Stimulated activated CD4-positive, alpha-beta T cell treated with anti-CD3 and anti-CD28 coated beads, Interleukin-12 subunit alpha, Interleukin-12 subunit beta, amount 100 ng/mL, for 48 hours (primary cell): ENCODE results near the gene SH3RF1.

Experiments used
- DNase-seq, 3 donors: peaks; one replicate each; pipeline ENCODE4 v3.0.0-alpha.2; 2020; ENCODE audit warnings: low read depth in 2 of 3, low spot score in 1 of 3

Gene SH3RF1

DNA sequence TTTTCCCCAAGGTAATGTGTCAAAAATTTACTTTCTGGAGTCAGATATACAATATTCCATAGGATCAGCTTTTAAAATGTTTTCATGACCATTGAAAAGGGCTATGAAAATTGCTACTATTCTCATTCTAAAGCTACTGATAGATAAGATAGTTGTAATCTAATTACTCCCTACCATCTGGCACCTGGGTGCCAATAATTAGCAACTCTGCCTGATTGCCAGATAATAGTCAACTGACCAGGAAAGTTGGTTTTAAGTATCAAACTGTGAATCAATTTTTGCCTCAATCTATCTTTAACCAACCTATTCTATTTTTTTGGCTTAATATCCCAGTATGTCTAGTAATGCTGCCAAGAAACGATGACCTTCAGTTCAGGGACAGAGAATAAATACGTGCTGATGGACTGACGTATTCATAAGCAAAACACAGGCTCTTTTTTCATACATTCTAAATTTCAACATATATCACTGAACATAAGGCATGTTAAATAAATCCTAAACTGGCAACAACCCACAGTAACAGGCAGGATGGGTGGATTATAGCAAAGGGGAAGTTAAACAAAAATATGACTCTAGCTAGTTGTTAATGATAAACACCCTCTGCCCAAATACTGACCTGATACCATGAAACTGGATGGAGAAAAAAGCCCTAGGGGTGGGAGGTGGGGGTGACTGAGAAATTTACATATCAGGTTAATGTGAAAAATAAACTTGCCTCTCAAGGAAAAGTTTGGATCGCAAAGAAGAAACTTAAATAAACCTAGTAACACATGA, 18.2 kb downstream of the SH3RF1 start:
- DNase-seq: no peak

DNA sequence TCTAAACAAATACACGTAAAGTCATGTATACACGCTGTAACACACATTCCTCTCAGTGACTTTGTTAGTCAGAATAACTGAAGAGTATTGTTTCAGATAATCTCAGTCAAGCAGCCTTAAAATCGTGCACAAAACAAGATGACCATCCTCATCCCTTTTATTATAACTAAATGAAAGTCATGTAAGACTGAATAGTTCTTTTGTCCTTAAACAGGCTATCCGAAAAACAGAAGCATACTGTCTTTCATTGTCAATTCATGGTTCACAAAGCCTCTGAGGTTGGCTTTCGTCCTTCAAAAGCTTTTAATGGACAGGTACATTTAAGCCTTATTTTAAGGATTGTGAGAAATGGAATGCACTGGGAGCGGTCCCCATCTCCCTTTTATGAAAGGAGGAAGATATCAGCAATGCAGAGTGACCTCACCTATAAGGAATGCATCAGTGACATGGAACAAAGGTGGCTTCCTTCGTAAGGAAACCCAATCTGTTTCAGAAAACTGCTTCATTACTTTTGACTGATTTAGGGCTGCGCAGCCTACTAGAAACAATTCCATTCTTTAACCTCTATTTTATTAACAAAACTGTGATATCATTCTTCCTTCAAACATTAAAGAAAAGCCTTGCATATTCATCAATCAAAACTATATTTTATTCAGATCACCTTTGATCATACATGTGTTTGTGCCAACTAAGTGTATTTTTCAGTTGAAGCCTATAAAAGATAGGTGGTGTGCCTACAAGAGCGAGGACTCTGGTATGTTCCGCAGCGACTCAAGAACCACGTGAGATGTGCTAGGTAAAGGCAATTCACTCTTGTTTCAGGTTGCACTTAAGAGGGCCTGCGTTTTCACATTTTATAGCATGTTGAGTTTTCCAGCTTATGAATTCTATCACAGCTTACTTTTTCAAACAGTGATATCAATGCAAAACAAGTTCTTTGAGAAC, 19.2 kb downstream of the SH3RF1 start:
- no peak for DNase-seq

GRCh38 chr4:169250796-169251195, 20.0 kb downstream of the SH3RF1 start:
- DNase-seq: no peak

GRCh38 chr4:169249999-169250398, 20.8 kb downstream of the SH3RF1 start:
- DNase-seq: no peak

DNA sequence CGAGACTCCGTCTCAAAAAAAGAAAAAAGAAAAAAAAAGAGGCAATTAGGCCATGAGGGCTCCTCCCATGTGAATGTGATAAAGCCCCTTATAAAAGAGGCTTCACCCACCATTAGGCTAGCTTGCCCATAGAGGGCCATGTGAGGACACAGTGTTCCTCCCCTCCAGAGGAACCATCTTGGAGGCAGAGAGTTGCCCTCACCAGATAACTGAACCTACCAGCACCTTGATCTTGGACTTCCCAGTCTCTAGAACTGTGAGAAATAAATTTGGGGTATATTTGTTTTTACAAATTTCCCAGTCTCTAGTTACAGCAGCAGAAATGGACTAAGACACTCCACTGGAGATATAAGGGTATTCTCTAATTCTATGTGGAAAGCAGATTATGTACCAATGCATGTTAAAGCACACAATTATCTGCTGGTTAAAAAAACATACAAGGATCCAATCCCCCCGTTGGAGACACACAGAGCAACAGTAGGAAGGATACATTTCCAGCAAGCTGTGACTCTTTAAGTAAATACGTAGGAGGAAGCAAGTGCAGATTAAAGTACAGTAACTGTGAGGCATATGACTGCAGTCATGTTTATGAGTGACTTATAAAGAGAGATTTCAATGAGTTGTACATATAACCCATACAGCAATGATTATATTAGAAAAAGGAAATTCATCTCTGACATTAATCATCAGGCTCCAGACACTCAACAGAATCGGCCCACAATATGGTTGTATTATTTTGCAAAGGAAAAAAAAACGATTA, 21.4 kb downstream of the SH3RF1 start:
- DNase-seq: no peak

DNA sequence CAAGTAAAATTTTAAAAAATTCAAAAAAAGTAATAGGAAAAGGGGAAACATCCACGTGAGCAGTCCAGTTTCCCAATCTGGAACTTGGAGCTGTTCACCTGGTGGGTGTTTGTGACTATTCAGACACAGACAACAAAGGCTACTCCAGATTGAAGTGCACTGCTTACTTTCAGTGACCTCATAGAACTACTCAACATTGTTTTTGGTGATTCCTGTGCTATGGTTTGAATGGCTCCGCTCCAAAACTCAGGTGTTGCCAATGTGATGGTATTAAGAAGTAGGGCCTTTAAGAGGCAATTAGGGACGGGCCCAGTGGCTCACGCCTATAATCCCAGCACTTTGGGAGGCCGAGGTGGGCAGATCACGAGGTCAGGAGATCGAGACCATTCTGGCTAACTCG, 22.1 kb downstream of the SH3RF1 start:
- DNase-seq: no peak

DNA sequence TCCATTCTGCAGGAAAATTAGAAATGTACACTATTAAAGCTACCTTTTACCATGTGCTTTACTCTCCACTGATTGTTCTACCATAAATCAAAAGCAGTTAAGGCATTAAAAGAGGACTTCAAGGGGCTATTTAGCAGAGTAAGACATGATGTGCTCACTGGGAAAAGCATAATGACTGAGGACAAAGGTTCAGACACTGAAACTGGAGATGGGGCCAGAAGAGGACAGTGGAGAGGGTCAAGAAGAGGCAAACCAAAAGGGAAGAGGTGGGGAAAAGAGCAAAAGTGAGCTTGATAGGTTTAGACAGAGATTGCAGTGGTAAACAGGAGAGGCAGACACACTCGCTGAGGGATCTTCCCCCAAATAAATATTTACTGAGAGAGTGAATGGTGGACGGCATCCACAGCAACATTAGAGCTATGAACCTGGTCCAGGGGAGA, 23.8 kb downstream of the SH3RF1 start:
- no peak for DNase-seq

DNA sequence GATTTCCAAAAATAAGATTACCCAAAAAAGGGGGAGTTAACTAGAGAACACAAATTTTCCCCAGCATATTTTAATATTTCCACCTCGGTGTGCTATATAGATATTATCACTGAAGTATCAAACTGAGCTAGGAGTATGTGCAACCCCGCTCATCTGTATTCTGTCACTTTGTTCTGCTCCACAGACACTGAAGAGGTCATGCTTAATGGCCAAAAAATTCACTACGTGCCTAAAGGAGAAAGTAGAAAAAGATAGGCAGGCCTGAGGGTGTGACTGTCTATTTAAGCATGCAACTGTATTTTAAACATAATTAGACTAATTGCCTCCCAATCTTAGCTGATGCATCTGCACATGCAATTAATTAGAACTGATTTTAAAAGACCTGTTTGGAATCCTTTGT, 24.5 kb downstream of the SH3RF1 start:
- DNase-seq: no peak

- DNase-seq: no peak
These were observed 25.7 kb downstream of the SH3RF1 start for GRCh38 chr4:169245061-169245460.

GRCh38 chr4:169243825-169244609, 26.7 kb downstream of the SH3RF1 start:
- DNase-seq: no peak

DNA sequence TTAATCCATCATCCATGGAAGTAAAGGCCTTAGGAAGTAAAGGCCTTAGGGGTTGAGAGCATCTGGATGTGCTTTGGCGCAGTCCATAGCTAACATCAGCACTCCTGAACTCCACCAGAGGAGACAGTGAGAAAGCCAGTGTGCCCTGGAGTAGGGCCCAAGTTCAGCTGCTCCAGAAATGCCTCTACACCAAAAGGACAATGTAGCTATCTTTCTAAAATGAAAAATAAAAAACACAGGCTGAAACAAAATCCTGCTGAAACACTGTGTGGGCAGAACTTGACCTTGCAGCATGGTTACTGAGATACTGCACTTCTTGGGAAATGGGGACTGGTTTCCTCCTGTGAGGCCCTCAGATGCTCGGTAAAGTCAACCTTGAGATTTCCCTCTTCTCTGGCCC, 29.3 kb downstream of the SH3RF1 start:
- no peak for DNase-seq

GRCh38 chr4:169239221-169239905, 31.4 kb downstream of the SH3RF1 start:
- DNase-seq: no peak

DNA sequence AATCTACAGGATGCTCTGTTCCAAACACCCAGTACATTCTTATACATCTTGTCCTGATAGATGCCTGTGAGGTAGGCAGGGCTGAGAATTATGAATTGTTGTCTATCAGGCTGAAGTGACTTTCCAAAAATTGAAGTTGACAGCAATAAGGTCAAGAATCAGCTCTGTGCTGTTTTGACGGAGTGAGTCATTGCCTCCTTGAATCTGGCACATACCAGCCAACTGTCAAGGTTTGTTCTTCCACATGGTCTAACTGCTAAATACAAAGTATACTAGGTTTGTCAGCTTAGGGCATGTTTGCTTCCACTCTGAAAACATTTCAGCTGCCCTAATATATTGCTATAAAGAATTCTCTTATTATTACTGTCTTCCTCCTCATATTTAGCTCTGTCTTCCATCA, 32.3 kb downstream of the SH3RF1 start:
- DNase-seq: no peak

DNA sequence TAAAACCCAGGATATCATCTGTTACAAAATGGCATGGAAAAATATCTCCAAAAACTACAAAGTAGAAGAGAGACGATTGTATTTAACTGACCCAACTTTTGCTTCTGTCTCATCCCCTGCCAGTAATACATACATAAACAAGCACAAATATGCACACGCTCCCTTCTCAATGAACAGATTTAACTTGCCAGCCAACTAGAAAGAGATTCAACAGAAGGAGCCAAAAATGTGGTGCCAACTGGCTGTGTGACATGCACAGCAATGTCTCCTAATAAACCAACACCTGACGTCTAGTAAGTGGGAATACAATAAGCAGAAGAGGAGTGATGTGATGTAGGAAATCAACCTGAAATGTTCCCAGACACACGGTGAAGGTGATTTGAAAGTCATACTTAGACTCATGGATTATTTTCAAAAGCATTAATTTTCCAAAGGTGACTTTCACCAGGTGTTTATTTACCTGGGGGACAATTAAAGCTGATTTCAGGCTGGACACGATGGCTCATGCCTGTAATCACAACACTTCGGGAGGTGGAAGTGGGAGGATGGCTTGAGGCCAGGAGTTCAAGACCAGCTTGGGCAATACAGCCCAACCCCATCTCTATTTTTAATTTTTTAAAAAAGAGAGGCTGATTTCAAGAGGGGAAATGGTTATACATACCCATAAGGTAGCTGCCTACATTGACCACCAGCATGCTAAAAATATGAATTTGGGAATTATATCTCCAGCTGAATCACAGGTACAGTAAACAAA, 33.7 kb downstream of the SH3RF1 start:
- no peak for DNase-seq

GRCh38 chr4:169236078-169236477, 34.7 kb downstream of the SH3RF1 start:
- no peak for DNase-seq

- no peak for DNase-seq
These were observed 36.5 kb downstream of the SH3RF1 start for GRCh38 chr4:169234137-169234855.

DNA sequence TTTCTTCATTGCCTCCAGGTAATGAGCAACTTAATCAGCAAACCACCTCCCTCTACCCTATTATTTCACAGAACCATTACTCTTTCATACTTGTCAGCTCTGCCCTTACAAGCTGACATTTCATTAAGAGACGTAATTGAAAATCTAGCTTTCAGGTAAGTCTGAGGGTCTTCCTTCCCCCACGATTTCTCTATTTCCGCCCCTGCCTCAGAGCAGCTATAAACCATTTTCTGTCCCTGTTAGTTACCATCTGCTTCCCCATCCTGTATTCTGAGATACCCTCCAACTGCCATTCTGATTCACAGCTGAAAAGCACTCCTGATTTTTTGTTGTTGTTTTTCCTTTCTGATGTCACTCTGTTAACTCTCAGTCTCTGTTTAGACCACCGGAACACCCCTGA, 37.1 kb downstream of the SH3RF1 start:
- DNase-seq: no peak

- DNase-seq: no peak
These were observed 39.0 kb downstream of the SH3RF1 start for GRCh38 chr4:169231647-169232262.
